Measurements from ENCODE around the gene OVOL1.
A peak's percentile ranks its signal among the peaks of the same experiment; 100 is the strongest.

OVOL1 gene

DNA sequence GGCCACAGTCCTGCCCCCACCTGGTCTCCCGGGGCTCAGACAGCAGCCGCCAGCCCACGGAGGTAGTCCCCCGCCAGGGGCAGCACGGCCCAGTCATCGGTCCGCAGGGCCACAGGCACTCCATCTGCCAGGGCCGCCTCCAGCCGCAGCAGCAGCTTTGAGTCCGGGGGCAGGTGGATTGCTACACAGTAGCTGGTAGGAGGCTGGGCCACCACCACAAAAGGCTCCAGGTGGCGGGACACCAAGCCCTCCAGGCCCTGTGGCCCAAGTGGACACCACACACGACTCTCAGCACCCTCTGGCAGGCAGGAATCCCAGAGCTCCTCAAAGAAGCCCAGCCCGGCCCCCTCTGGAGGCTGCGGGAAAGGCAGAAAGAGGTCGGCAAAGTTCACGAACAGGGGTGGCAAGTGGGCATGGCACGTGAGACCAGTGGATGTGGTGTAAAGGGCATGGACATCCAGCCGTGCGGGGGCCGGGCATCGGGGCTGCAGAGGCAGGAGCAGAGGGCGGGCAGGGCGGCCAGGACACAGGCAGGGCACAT, 9.0 kb upstream of the OVOL1 start:
- DNase-seq (ENCODE audit: low read depth) = no peak

DNA sequence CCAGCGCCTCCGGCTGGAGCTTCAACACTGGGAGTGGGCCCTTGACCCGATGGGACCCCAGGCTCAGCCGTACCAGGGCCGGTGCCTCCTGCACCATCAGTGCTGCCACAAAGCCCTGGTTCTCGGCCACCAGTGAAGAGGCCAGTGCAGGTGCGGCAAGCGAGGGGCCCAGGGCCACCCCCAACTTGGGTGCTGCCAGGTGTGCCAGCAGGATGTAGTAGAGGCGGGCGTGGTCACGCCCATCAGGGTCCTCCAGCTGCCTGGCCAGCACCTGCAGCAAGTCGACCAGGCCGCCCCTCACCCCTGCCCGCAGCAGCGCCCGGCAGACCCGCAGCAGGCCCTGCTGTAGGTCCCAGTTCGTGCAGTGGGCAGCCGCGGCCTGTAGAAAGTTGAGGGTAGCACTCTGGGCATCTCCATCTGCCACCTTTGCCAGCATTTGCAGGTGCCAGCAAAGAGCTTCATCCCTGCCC, 8.4 kb upstream of the OVOL1 start:
- DNase-seq (ENCODE audit: low read depth) = no peak

DNA sequence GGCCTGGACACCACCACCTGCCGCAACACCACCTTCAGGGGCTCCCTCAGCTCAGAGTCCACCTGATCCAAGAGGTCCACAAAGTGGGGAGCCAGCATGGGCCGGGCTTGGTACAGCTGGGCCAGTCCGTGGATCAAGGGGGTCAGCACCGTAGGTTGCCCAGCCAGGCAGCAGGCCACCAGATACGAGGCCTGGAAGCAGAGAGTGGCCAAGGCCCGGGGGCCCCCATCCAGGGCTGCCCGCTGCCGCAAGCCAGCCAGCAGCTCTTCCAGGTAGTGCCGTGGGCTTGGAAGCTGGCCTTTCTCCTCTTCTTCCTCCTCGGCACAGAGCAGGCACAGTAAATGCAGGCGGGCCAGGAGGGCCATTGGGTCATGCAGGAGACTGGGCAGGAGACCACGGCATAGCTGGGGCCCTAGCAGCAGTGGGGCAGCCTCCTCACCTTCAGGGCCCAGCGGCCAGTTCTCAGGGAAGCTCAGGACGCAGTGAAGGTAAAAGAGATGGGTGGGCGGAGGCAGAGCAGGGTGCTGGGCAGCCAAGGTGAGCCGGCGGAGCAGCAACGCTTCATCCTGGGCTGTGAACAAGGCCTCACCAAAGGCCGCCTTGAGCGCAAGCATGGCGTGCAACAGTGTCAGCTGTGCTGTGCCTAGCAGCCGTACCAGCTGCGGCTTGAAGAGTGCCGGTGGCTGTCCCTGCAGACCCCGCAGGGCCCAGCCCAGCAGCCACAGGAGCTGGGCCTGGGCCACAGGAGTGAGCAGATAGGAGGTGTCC, 7.8 kb upstream of the OVOL1 start:
- no peak for DNase-seq (ENCODE audit: low read depth)

DNA sequence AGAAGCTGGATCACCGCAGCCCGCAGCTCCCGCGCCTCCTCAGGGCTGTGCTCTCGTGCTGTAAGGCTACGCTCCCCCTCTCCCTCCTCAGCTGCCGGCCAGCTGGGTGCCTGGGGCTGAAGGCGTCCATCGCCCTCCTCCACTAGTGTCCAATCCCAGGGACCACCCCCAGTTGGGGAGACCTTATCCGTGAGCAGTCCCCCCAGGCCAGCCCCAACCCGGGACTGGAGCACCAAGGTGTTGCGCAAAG, 7.3 kb upstream of the OVOL1 start:
- no peak for DNase-seq (ENCODE audit: low read depth)

DNA sequence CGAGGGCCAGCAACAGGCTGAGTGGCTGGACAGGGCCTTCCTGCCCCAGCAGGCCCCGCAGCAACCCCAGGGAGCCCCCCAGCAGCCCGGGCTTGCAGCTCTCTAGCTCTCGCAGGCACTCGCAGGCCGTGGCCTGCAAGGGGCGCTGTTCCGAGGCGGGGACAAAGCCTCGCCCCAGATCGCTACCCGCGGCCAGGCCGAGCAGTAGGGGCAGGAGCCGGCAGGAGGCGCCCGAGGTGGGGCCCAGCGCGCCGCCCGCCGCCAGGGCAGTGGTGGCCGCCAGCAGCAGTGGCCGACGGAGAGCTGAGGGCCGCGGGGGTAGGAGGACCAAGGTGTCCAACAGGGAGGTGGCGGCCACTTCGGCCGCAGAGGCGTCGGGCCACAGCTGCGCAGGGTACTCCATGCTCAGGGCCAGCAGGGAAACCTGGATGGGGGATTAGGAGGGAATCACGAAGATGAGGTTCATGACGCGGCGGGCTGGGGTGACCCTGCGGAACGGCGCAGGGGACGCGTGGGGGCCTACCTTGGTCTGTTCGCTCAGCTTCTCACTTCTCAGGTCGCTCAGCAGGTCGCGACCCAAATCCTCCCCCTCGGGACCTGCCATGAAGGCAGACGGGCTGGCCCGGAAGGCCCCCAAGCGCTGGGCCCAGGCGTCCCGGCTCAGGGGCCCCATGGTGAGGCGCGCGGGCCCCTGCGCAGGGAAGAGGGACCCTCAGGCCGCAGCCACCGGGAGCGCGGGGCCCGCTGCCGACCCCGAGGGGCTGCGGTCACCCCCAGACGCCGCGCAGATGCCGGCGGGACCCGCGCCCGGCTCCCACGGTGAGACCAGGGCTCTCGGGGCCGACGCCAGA, 6.7 kb upstream of the OVOL1 start:
- DNase-seq (ENCODE audit: low read depth) = peak; percentile 64

DNA sequence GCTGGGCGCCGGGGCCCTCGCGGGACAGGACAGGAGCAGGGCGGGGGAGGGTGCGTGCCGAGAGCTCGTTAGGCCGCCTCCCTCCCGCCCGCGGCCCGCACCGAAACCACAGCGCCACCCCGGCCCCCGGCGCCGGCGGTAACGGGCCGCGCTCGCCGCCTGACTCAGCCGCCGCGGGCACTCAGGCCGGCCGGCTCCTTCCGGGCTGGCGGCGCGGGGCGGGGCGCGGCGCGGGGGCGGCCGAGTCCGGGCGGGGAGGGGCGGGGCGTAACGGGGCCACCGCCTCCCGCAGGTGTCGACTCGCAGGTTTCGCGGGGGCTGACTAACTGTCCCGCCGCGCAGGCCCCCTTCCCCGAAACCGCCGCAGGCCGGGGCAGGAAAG, 6.1 kb upstream of the OVOL1 start, which contains the start of gene AP5B1:
AP5B1 (minus strand) TSS at position 207 of the 382 bp plus-strand sequence. CDS start 385 bp downstream, outside the sequence.
- DNase-seq (ENCODE audit: low read depth) = no peak

DNA sequence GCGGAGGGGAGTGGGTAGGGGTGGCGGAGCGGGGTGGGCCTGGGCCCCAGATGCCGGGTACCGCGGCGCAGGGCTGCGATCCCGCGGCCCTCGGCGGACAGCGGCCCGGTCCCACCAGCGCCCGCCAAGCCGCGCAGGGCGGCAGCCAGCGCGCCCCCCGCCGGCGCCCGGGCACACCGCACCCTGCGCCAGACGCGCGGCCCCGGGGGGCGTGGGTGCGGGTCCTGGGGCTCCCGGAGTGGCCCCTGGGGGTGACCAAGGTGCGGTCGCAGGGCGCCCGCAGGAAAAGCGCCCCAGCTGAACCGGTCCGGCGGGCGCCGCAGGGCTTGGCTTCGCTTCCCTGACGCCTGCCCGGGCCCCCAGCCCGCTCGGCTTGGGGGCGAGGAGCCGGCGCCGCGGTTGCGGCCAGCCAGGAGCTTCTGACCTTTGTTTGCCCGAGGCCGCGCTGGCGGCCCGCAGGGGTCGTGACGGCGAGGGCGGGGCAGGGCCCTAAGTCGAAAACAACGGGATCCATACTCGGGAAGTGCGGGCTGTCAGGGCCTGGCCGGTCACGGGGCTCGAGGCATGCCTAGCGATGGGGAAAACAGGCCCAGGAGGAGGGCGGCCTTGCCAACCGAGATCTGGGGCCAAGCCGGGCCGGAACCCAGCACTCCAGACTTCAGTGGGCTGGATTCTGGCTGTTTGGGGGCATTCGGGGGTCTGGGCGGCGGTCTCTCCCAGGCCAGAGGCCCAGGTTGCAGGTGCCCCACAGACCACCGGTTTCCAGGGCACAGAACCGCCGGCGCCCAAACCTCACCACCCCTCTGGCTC, 5.5 kb upstream of the OVOL1 start:
- no peak for DNase-seq (ENCODE audit: low read depth)

DNA sequence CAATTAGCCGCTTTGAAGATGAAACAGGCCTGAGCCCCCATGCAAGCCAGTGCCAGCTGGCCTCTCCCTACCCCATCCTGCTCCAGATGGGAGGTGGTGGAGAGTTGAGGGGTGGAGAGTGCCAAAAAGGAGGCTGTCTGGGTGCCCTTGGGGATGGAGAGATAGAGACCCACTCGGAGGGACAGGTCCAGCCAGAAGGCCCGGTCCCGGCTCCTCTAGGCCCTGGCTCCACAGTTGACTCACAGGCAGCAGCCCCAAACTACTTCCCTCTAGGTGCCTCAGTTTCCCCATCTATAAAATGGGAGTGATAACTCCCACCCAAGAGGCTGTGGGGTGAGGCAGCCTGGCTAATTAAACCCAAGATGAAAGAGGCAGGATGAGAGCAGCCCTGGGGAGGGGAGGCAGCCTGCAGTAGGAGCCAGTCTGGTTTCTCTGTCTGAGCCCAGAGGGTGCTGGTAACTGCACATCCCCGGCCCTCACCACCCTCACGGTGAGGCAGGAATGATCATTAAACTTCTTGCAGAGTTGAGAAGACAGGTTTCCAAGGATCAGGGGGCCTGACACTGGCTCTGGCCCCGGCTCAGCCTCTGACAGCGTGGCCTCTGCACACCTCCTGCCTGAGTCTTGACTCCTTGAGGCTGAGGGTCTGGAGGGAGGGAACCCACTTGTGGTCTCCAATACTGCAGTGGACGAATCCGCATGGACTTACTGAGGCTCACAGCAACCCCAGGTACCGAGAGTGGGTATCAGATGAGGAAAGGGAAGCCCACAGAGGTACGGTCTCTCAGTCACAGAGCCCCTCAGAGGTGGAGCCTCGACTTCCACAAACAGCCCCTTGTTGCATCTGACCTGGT, 4.7 kb upstream of the OVOL1 start:
- DNase-seq (ENCODE audit: low read depth) = no peak

DNA sequence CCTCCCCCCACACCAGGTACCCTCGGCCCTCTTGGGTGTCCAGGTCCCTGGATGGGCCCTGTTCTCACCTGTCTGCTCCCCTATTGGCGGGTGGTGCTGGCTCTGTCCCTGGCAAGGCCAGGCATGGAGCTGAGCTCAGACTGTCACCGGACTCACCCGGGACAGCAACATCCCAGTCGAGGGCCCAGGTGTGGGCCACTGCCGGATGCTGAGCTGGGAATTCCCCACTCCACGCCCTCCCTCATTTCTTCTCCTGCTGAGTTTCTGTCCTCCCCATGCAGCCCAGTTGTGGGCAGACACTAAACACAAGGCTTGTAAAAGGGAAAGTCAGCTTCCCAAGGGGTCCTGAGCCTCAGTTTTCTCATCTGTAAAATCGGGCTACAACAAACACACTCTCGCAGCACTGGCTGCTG, 4.0 kb upstream of the OVOL1 start:
- no peak for DNase-seq (ENCODE audit: low read depth)

DNA sequence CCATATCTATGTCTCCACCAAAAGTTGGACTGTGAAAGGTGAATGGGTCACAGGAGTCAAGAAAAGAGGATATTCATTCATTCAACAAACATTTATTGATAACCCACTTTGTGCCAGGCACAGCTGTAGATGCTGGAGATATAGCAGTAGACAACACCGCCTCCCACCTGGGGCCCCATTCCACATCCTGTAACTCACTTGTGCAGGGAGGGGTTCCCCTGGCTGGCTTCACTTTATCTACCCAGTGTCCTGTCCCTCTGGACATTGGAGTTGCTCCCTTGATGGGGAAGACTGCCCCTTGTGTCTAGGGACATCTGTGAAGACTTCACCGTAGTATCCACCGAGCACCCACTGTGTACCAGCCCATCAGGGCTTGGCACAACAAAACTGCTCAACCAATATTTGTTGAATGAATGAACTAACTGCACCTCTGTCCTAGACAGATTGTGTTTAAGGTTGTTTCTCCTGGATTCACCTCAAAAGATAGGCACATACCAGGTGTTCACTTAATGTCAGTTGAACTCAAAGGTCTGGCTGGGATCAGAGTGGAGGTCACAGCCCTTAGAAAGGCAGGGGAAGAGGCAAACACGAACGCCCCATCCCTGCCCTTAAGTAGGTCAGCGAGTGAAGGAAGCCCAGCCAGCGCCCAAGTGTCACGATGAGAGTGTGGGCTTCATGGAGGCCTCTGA, 1.4 kb upstream of the OVOL1 start:
- DNase-seq (ENCODE audit: low read depth) = no peak

DNA sequence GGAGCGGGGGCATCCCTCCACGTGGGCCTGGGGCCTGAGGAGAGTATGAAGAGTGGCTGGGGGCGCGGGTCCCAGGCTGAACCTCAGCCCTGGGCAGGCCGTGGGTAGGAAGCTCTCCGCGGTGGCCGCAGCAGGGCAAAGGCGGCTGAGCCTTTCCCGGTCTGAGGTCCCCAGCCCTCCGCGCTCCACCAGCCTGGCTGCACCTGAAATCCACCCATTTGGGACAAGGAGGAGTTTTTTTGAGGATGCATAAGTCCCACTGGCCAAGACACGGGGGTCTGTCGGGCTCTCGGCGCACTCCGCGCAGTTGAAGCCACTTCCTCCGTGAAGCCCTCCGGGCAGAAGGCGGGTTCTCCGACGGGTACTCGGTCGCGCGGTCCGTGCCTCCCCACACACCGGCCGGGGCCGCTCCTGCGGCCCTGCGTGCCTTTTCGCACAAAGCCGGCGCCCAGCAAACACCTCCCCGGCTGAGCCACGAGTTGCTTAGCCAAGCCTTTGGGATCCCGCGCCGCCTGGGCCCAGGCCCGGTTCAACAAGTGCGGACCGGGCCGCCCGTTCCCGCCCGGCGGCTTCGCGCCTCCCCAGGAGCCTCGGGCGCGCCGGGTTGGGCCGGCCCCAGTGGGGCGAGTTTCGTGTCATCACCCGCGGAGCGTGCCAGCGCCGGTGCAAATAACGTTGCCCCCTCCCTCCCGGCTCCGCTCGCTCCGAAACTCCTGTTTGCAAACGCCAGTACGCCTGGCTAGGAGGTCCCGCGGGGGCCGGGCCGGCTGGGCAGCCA, 666 bp upstream of the OVOL1 start:
- DNase-seq (ENCODE audit: low read depth) = no peak

DNA sequence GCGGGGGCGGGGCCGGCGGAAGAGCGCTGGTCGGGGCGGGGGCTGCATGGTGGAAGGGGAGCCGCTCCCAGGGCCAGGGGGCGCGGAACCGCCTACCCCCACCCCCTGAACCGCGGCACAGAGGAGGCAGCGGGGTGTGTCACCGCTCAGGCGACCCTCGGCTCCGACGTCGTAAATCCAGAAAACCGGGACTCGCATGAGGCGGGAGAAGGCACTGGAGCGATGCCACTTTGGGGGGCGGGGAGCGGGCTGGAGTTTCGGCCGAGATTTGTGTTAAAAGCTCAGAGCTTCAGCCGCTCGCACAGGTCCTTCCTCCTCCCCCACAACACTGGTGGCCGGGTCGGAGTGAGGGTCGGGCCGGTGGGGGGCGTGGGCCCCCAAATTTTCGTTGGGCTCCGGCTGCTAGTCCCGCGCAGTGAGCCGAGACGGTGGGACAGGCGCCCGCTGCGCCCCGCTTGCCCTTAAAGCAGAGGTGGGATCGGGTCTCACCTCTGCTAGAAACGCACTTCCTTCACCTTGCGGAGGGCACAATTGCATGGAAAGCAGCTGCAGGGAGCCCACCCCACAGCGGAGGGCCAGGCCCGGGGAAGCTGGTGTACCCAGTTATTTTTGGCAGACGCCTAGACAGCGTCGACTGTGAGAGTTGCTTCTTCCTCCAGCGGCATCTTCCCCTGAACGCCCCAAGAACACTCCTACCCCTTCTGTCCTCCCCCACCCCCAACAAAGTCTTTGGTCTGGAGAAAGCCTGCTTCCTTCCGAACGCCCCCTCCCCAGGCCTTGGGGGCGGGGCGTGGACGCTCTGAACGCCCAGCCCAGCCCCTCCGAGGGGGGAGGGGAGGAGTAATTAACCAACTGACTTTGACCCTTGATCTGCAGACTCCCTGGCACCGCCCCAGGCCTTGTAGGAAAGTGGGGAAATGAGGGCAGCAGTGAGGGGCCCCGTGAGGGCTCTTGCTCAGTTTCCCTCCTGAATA, 1.1 kb downstream of the OVOL1 start:
- DNase-seq (ENCODE audit: low read depth) = no peak

DNA sequence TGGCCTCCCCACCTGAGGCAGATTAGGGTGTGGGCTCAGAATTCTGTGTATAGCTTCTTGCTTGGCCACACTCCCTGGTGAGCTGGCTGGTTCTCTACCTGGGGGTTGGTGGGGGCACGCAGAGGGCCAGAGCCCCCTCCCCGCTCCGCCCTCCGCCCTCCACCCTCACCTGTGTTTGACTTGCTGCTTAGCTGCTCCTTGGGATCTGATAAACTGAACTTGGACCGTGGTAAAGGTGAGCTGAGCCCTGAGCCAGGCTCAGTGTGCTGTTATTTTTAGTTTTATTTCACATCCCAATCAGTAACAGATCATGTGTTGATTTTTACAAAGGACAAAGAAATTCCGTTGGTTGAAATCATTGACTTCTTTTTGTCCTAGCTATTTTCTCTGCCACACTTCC, 2.0 kb downstream of the OVOL1 start:
- no peak for DNase-seq (ENCODE audit: low read depth)

DNA sequence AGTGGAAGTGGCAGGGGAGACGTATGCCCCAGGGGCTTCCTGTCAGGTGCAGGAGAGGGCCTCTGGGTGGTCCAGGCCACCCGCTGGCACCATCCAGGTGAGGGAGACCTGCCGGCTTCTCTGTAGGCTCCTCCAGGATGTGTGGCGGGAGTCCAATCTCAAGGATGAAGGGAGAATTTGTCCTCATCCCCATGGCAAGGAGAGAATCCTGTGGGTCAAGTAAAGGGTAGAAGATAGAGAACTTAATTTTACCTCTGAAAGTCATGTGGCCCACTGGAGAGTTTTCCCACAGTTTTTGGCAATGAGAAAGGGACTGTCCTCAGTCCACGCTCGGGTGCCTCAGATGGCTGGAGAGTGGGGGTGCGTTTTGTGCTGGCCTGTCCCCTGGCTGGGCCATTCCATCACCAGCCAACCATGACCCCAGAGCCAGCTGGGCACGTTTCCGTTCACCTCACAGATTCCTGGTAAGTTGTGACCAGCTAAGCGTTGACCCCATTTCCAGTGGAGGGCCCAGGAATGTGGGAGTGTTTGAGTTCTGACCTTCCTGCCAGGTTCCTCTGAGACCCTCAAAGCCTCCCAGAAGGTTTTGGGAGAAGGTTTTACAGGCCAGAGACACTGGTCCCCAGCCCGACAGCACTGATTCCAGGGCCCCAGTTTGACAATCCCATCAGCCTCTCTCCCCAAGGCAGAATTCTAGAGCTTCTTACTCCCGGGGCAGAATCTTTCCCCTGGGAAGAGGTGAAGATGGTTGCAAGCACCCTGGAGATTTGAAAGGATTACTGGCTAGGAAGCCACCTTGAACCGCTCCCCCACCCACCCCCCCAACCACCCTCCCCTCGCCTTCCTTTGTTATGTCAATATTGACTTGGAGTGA, 2.6 kb downstream of the OVOL1 start:
- no peak for DNase-seq (ENCODE audit: low read depth)

DNA sequence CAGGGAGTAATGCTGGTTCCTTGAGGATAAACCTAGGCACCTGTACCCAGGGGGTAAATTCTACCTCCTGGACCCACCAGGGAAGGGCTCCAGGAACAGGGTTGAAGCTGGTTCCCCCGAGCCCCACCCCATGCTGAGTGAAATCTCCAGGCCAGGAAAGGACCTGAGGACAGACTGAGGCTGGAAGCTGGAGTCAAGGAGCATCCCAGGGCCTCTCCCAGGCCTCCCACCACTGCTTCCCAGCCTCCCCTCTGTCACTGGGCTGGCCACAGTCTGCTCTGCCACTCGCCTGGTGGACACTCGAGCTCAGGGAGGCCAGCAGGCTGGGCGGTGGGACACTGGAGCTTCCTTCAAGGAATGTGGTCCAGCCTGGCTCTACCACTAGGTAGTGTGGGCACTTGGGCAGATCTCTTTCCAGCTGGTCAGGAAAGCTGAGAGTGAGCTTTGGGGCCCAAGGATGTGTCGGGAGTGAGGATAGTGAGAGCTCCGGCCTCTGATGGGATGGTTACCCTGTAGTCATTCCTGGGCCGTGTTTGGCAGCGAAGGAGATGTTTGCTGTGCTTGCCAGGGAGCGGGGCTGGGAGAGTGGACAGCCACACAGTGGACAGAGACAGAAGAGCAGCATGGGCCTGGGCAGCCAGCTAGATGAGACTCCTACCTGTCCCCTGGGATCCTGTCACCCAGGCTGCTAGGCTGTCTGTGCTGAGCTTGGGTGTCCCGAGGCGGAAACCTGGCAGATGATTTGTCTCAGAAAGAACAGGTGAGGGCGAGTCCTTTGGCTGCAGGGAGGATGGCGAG, 3.4 kb downstream of the OVOL1 start:
- no peak for DNase-seq (ENCODE audit: low read depth)

DNA sequence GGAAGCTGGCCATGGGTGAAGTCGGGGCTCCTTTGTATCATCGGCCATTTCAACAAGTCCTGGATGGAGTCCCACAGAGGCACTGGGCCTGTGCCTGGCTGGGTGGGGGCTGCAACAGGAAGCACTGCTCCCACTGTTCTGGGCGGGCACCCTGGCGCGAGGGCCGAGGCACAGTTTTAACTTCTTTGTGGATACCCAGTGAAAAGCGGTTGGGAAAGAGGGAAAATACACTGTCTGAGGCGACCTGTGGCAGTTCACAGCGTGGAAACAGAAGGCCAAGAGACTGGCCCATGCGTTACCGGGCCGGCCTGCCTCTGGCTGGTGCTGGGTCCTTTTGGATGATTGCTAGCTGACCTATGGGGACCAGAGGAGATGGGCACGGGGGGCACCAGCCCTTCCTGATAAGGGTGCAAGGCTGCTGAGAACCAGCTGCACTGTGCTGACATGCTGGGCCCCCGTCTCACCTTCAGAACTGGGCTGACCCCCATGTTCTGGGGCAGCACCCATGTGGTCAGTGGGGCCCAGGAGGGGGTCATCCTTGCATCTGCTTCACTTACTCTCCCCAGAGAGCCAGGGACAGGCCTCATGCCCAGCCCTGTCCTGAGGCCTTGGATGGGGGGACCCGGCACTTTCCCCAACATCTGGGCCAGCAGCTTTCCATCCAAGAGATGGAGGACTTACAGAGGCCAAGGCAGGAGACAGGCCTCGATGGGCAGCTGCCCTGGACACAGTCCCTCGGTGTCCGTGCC, 4.2 kb downstream of the OVOL1 start:
- DNase-seq (ENCODE audit: low read depth) = no peak
